H1 (cell line): Measurements from ENCODE around the gene VMP1. TPM values are rescaled to one million over a fixed set of nuclear protein-coding genes. Genes with fewer than 3 reads are reported as not detected.

ENCODE experiments used
- ATF2 ChIP-seq: IDR thresholded peaks from 2 replicates; pipeline ENCODE4 v1.6.1; 2012; ENCODE audit warnings: low read length, inconsistent platforms
- E2F6 ChIP-seq: IDR thresholded peaks from 2 replicates; pipeline ENCODE4 v1.6.1; 2012; ENCODE audit warnings: inconsistent platforms
- KDM1A ChIP-seq: fragments of 200-600, 300-600 bp; sonication (generic); IDR thresholded peaks from 2 replicates; pipeline ENCODE4 v1.7.1; 2016; ENCODE audit warnings: mild to moderate bottlenecking, low read length, borderline replicate concordance
- TCF12 ChIP-seq: IDR thresholded peaks from 2 replicates; pipeline ENCODE4 v1.6.1; 2011; ENCODE audit warnings: low read depth, mild to moderate bottlenecking, low read length
- YY1 ChIP-seq: IDR thresholded peaks from 2 replicates; pipeline ENCODE4 v1.6.1; 2011; ENCODE audit warnings: low read depth, mild to moderate bottlenecking, low read length
- polyA plus RNA-seq, 7 experiments: library from polyadenylated mRNA; depleted of rRNA in 3 of 7; stranded (reverse) in 5 of 7; unstranded in 2 of 7; fragments of >200 nt in 5 of 7; fragments of 200-250 nt in 2 of 7; gene quantifications; 1 replicate in 5 of 7; 2 replicates in 1 of 7; 4 replicates in 1 of 7; pipeline versions ENCODE4 v1.2.1 to v1.2.3, GENCODE V29; 2011 to 2013; ENCODE audit warnings: missing spikeins in 2 of 7, mixed read lengths in 2 of 7
- total RNA-seq: library from RNA; stranded (reverse); fragmentation: NEBNext Ultra II Directional; extraction: Animal tissue kit (Norgen Biotek cat#: 25700); gene quantifications from 2 replicates; pipeline ENCODE4 v1.2.1, GENCODE V29; 2021

Gene VMP1
- total and polyA plus RNA-seq, 2 of the 8 experiments (the other 6 are each of a cell fraction or from before 2014, with no cell fraction given), result 45.0 to 92.7 TPM

- TF ChIP-seq E2F6 (no peak), TCF12 (no peak), KDM1A (no peak), ATF2 (no peak), YY1 (no peak)
Measured at GRCh38 chr17:59863616-59864015, 156.2 kb downstream of the VMP1 start (continued).
